Upper lobe of right lung (tissue), 1 donor: ENCODE measurements around the gene HSPG2. TPM values are rescaled to one million over a fixed set of nuclear protein-coding genes. Genes with fewer than 3 reads are reported as not detected.
"Not testable (repeated sequence)": the region's sequence is repeated elsewhere in the genome, so short reads cannot be mapped to it uniquely, and the experiment has no call there.

Experiments used
- ATAC-seq: fragments of 200-7000 bp; cut with Tn5 transposase; one replicate; pipeline ENCODE4 v1.9.1; 2020; ENCODE audit warnings: mild to moderate bottlenecking, moderate library complexity
- DNase-seq: peaks from one replicate; pipeline ENCODE4 v3.0.0-alpha.2; 2020
- H3K27ac ChIP-seq: fragments of 200-600 bp; one replicate; pipeline ENCODE4 v1.8.0; 2022
- H3K27me3 ChIP-seq: fragments of 200-600 bp; one replicate; pipeline ENCODE4 v1.8.0; 2022; ENCODE audit warnings: mild to moderate bottlenecking
- H3K36me3 ChIP-seq: fragments of 200-600 bp; one replicate; pipeline ENCODE4 v1.8.0; 2022
- H3K4me1 ChIP-seq: fragments of 200-600 bp; one replicate; pipeline ENCODE4 v1.8.0; 2022
- H3K4me3 ChIP-seq: fragments of 200-600 bp; one replicate; pipeline ENCODE4 v1.8.0; 2022; ENCODE audit warnings: mild to moderate bottlenecking
- H3K9me3 ChIP-seq: fragments of 200-600 bp; one replicate; pipeline ENCODE4 v1.8.0; 2022
- intact Hi-C: fragments of 100-400 bp; cut with DNase I; formaldehyde crosslinking; loops from one replicate; pipeline ENCODE4 v1.11.0; 2022
- total RNA-seq: library from RNA; stranded (reverse); fragmentation: NEBNext Ultra II Directional; extraction: Animal tissue kit (Norgen Biotek cat#: 25700); gene quantifications from one replicate; pipeline ENCODE4 v1.2.1, GENCODE V29; 2021
- TF ChIP-seq, protein P1 (sequence below): fragments of 200-600 bp; IDR thresholded peaks from one replicate; pipeline ENCODE4 v1.8.0; 2022; ENCODE audit warnings: antibody characterized with exemption
- donor health status: DM: no; HTN: yes; CAD: no; lungs with severe emphysema.

Gene HSPG2
- total RNA-seq, 1 donor from 2014 or later, result 393 TPM

DNA sequence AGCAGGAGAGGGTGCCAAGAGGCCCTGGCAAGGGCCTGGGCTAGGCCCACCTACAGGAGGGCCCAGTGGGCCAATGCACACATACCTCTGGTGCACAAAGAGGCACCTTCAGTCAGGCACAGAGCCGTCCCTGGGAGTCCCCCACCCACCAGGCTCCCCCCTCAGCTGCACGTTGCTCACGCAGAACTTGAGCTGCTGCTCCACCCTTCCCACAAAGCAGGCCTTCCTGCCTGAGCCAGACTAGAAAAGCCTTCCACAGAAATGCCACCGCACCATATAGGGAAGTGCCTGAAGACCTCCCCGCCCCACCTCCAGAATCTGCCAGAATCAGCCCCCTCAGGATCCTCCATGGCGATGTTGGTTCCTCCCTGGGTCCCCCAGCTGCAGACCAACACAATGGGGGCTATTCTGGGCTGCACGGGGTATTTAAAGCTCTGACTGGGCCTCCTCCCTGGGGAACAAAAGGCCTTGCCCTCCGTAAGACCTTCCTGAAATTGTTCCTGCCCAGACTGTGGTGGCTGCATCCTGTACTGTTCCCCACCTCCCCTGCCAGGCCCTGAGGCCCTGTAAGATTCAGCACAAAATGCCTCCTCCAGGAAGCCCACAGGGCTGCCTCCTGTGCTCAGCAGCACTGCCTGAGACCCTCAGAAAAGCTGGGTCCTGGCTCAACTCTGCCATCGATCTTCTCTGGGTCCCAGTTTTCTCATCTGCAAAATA is 27.2 kb downstream of the HSPG2 start:
- peak; percentile 48 for ATAC-seq
- no peaks in the 10 kb centered on the region for H3K9me3 ChIP-seq
- no peaks in the 10 kb centered on the region for H3K36me3 ChIP-seq
- peak overlapping the region; percentile 77 for H3K27ac ChIP-seq
- intact Hi-C loops, result no loop called here
- no peaks in the 10 kb centered on the region for H3K27me3 ChIP-seq
- peaks cover 97% of the 10 kb centered on the region for H3K4me1 ChIP-seq
- no peak overlapping the region for H3K4me3 ChIP-seq
- TF ChIP-seq, protein P1, sequence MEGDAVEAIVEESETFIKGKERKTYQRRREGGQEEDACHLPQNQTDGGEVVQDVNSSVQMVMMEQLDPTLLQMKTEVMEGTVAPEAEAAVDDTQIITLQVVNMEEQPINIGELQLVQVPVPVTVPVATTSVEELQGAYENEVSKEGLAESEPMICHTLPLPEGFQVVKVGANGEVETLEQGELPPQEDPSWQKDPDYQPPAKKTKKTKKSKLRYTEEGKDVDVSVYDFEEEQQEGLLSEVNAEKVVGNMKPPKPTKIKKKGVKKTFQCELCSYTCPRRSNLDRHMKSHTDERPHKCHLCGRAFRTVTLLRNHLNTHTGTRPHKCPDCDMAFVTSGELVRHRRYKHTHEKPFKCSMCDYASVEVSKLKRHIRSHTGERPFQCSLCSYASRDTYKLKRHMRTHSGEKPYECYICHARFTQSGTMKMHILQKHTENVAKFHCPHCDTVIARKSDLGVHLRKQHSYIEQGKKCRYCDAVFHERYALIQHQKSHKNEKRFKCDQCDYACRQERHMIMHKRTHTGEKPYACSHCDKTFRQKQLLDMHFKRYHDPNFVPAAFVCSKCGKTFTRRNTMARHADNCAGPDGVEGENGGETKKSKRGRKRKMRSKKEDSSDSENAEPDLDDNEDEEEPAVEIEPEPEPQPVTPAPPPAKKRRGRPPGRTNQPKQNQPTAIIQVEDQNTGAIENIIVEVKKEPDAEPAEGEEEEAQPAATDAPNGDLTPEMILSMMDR, result no peak
- DNase-seq, result peak; percentile 65

DNA sequence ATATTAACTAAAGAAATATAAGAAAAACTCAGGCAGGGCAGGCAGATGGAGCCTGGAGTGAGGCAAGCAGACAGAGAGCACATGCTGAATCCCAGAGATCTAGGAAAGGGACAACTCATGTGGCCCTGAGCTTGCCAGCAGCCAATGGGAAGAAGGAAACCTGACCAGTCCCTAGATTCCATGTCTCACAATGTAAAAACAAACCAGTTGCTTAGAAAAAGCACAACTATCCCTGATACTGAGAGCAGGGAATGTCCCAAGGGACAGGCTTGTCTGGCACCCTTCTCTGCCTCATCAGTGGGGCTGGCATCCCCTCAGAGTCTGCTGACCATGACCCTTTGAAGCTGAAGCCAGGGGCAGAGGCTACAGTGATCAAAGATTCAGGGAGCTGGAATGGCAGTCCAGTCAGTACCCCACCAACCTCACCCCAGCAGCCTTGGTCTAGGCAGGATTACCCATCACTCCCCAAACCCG is 27.8 kb downstream of the HSPG2 start:
- peaks cover 95% of the 10 kb centered on the region for H3K4me1 ChIP-seq
- no peak overlapping the region for H3K4me3 ChIP-seq
- ATAC-seq (no peak), DNase-seq (no peak)
- no peaks in the 10 kb centered on the region for H3K9me3 ChIP-seq
- intact Hi-C loops, result no loop called here
- no peaks in the 10 kb centered on the region for H3K27me3 ChIP-seq
- H3K36me3 ChIP-seq, result no peaks in the 10 kb centered on the region
- TF ChIP-seq, protein P1, result no peak
- H3K27ac ChIP-seq, result peak overlapping the region; percentile 77

DNA sequence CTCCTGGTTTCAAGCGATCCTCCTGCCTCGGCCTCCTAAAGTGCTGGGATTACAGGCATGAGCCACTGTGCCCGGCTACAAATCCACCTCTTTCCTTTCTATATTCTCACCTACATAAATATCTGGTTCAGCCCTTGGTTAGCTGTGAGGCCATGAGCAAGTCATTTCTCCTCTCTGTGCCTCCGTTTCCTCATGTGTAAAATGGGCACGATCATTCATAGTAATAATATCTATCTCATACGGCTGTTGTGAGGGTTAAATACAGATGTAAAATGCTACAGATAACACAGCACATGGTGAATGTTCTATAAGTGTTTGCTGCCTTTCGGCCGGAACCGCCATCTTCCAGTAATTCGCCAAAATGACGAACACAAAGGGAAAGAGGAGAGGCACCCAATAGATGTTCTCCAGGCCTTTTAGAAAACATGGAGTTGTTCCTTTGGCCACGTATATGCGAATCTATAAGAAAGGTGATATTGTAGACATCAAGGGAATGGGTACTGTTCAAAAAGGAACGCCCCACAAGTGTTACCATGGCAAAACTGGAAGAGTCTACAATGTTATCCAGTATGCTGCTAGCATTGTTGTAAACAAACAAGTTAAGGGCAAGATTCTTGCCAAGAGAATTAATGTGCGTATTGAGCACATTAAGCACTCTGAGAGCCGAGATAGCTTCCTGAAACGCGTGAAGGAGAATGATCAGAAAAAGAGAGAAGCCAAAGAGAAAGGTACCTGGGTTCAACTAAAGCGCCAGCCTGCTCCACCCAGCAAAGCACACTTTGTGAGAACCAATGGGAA is 29.2 kb downstream of the HSPG2 start:
- intact Hi-C loops, ATAC-seq: not testable (repeated sequence)
- peaks cover 94% of the 10 kb centered on the region for H3K4me1 ChIP-seq

DNA sequence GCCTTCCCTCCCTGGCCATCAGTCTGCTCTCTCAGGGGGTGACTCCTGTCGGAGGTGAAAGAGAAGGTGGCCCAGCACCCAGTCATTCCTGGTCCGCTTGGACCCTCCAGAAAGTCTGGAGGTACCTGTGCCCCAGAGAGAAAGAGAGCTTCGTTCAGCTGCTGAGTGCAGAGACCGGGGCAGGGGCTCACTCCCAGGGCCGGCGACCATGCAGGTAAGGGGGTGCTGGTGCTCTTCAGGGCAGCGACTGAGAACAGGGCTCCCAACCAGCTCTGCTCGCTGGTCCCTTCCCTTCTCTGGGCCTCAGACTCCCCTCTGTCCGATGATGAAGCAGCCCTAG is 30.1 kb downstream of the HSPG2 start:
- TF ChIP-seq, protein P1, result no peak
- ATAC-seq (no peak), DNase-seq (no peak)
- no peaks in the 10 kb centered on the region for H3K36me3 ChIP-seq
- intact Hi-C loops, result no loop called here
- peaks cover 94% of the 10 kb centered on the region for H3K4me1 ChIP-seq
- H3K27me3 ChIP-seq, result no peaks in the 10 kb centered on the region
- no peak overlapping the region for H3K4me3 ChIP-seq
- peak overlapping the region; percentile 77 for H3K27ac ChIP-seq
- no peaks in the 10 kb centered on the region for H3K9me3 ChIP-seq

More for the DNA sequence above, 29.2 kb downstream of the HSPG2 start:
- not testable (repeated sequence) for H3K36me3 ChIP-seq, H3K4me3 ChIP-seq, H3K9me3 ChIP-seq, DNase-seq, H3K27me3 ChIP-seq
- H3K27ac ChIP-seq, result peak overlapping the region; percentile 77

DNA sequence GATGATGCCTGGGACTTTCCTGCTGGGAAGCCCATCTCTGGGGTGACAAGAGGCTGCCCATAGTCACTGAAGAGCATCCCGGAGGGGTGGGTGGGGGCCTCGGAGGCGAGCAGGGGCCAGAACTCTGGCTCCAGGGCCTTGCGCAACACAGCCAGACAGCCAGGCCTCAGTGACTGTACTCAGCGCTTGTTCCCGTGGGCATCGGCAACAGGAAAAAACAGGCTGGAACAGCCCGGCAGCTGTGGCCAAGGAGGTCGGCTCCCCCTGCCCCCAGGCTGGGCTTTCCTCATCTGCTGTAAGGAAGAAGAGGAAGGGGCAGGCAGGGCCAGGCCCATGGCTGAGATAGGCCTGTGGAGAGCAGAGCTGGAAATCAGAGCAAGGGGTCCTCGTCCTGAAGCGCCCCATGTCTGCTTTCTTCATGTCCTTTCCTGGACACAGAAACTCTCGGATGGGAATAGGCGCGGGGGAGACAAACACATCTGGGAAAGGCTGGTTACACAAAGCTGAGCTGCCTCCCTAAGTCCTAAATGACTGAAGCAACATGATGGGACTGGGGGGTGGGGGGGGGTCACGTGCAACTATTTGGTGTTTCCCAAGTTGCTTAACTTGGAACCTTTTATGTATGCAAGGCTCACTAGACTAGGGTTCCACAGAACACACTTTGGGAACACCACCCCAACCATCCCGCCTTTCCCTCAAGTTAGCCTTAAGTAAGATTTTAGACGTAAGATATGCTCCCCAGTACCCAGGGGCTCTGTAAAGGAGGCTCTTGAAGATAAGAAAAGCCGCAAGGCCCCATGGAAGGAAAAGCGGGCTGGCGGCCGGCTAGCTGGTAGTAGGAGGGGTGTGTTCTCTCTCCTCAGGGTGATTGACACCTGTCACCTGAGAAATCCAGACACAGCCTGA is 30.7 kb downstream of the HSPG2 start:
- Histone ChIP-seq H3K27me3 (no peaks in the 10 kb centered on the region), H3K4me3 (no peak overlapping the region), H3K4me1 (peaks cover 94% of the 10 kb centered on the region), H3K9me3 (no peaks in the 10 kb centered on the region), H3K36me3 (no peaks in the 10 kb centered on the region), H3K27ac (peak overlapping the region; percentile 77)
- TF ChIP-seq, protein P1, result no peak
- intact Hi-C loops, result no loop called here
- ATAC-seq (peak; percentile 14), DNase-seq (peak; percentile 72)
